ENCODE data around the gene PEPD.

Gene PEPD

GRCh38 chr19:33339016-33339984 is 182.3 kb downstream of the PEPD start:
- H3K9ac ChIP-seq (ENCODE audit: low read length) = no peak overlapping the region
- H3K4me3 ChIP-seq (ENCODE audit: insufficient read depth, low read length, poor library complexity, severe bottlenecking) = no peak overlapping the region
- TF ChIP-seq CTCF (IDR thresholded peaks at IDR 0.05; ENCODE audit: insufficient read depth, low read length, poor library complexity, severe bottlenecking) = no peak
- H3K36me3 ChIP-seq (ENCODE audit: low read length) = no peaks in the 10 kb centered on the region
- H3K4me2 ChIP-seq (ENCODE audit: low read depth, low read length, poor library complexity, severe bottlenecking) = no peak overlapping the region
- no peak overlapping the region for H3K27ac ChIP-seq (ENCODE audit: low read depth, low read length)
- no peaks in the 10 kb centered on the region for H3K27me3 ChIP-seq (ENCODE audit: low read length)
- no peaks in the 10 kb centered on the region for H3K9me2 ChIP-seq (replicated peaks; ENCODE audit: insufficient read depth, low read length)
- H3K79me2 ChIP-seq (ENCODE audit: insufficient read depth, low read length) = no peaks in the 10 kb centered on the region
- H3K9me3 ChIP-seq (ENCODE audit: insufficient read depth, low read length) = no peaks in the 10 kb centered on the region
- H4K20me1 ChIP-seq (ENCODE audit: low read depth, low read length) = no peaks in the 10 kb centered on the region
- H2AFZ ChIP-seq (ENCODE audit: low read depth, low read length, severe bottlenecking) = no peak overlapping the region
- no peaks in the 10 kb centered on the region for H3F3A ChIP-seq (ENCODE audit: insufficient read depth)
